H1 (cell line): ENCODE measurements around the gene ZNF611. TPM values are rescaled to one million over a fixed set of nuclear protein-coding genes. Genes with fewer than 3 reads are reported as not detected.

Source experiments
- CTCF ChIA-PET: fragments of 300-600 bp; sonication (Branson Sonifier 250); formaldehyde crosslinking; loops from one replicate; lab custom pipeline; 2021; ENCODE audit not compliant: partially characterized antibody; lab: Charles Lee
- POLR2A ChIA-PET: fragments of 300-600 bp; sonication (Branson Sonifier 250); formaldehyde crosslinking; loops from one replicate; lab custom pipeline; 2021; ENCODE audit warnings: inconsistent platforms; ENCODE audit not compliant: partially characterized antibody; lab: Charles Lee
- DNase-seq, 2 experiments: peaks; one replicate each; pipeline versions ENCODE4 v3.0.0 to v3.0.0-alpha.2; 2010 to 2022; ENCODE audit warnings: low spot score in 2 of 2, low read depth in 1 of 2, mixed read lengths in 1 of 2
- FAIRE-seq: peaks from 2 replicates; lab custom pipeline; 2011; peaks lifted over from hg19 to GRCh38; lab: Jason Lieb, UNC
- H2AFZ ChIP-seq: 2 replicates; pipeline ENCODE4 v1.8.1; 2012; ENCODE audit warnings: low read length, inconsistent platforms
- H2AK5ac ChIP-seq: 2 replicates; pipeline ENCODE4 v1.6.1; 2013; ENCODE audit warnings: low read depth, low read length
- H2BK120ac ChIP-seq: replicated peaks from 2 replicates; pipeline ENCODE3; 2013; ENCODE audit warnings: low read depth, low read length, inconsistent platforms
- H2BK12ac ChIP-seq: 2 replicates; pipeline ENCODE4 v1.6.1; 2013; ENCODE audit warnings: low read depth, low read length
- H2BK15ac ChIP-seq: 2 replicates; pipeline ENCODE4 v1.6.1; 2013; ENCODE audit warnings: low read length
- H2BK20ac ChIP-seq: 2 replicates; pipeline ENCODE4 v1.6.1; 2013; ENCODE audit warnings: low read length
- H2BK5ac ChIP-seq: 2 replicates; pipeline ENCODE4 v1.6.1; 2013; ENCODE audit warnings: low read depth, low read length
- H3K14ac ChIP-seq: 2 replicates; pipeline ENCODE4 v1.6.1; 2013; ENCODE audit warnings: inconsistent platforms; ENCODE audit not compliant: insufficient read length
- H3K18ac ChIP-seq: 2 replicates; pipeline ENCODE4 v1.6.1; 2013; ENCODE audit warnings: low read length; ENCODE audit errors: extremely low read depth
- H3K23ac ChIP-seq: 2 replicates; pipeline ENCODE4 v1.6.1; 2013; ENCODE audit warnings: inconsistent platforms; ENCODE audit not compliant: insufficient read length
- H3K23me2 ChIP-seq: 2 replicates; pipeline ENCODE4 v1.6.1; 2013; ENCODE audit warnings: low read depth, low read length
- H3K27ac ChIP-seq: 2 replicates; pipeline ENCODE4 v1.6.1; 2011; ENCODE audit warnings: low read depth, low read length, inconsistent platforms
- H3K27me3 ChIP-seq, 4 experiments: replicated peaks in 1 of 4; 1 replicate in 1 of 4; 2 replicates in 3 of 4; pipeline versions ENCODE4 v1.6.1 to v1.8.1; 2011 to 2013; ENCODE audit warnings: low read length in 3 of 4, mild to moderate bottlenecking in 3 of 4, inconsistent platforms in 2 of 4, mixed read lengths in 2 of 4, moderate library complexity in 1 of 4; ENCODE audit not compliant: control insufficient read depth in 3 of 4, insufficient read depth in 3 of 4; ENCODE audit errors: extremely low read depth in 1 of 4
- H3K36me3 ChIP-seq, 4 experiments: 2 replicates each; pipeline versions ENCODE4 v1.6.1 to v1.8.1; 2011 to 2013; ENCODE audit warnings: mild to moderate bottlenecking in 4 of 4, low read length in 3 of 4, moderate library complexity in 2 of 4, control low read depth in 1 of 4, inconsistent platforms in 1 of 4; ENCODE audit not compliant: insufficient read depth in 4 of 4, control insufficient read depth in 2 of 4
- H3K4ac ChIP-seq: replicated peaks from 2 replicates; pipeline ENCODE3; 2013; ENCODE audit warnings: low read length, low read depth, mixed read lengths, inconsistent platforms; ENCODE audit not compliant: insufficient read length
- H3K4me1 ChIP-seq, 4 experiments: replicated peaks in 1 of 4; 1 replicate in 1 of 4; 2 replicates in 3 of 4; pipeline versions ENCODE4 v1.6.1 to v1.8.1; 2011 to 2013; ENCODE audit warnings: low read length in 3 of 4, inconsistent platforms in 2 of 4, mixed read lengths in 1 of 4; ENCODE audit not compliant: insufficient read depth in 4 of 4, control insufficient read depth in 3 of 4
- H3K4me2 ChIP-seq, 2 experiments: 2 replicates each; pipeline versions ENCODE4 v1.6.1 to v1.8.1; 2011 to 2013; ENCODE audit warnings: low read depth in 2 of 2, low read length in 2 of 2, control low read depth in 1 of 2, inconsistent platforms in 1 of 2, mild to moderate bottlenecking in 1 of 2; ENCODE audit not compliant: insufficient read depth in 1 of 2
- H3K4me3 ChIP-seq, 4 experiments: fragments of 200-600, 300-600 bp in 1 of 4; sonication (generic), shearing (Covaris generic), sonication (Bioruptor Twin) in 1 of 4; 2 replicates each; pipeline versions ENCODE4 v1.5.1 to v1.8.1; 2011 to 2016; ENCODE audit warnings: low read length in 4 of 4, low read depth in 3 of 4, control low read depth in 2 of 4, inconsistent platforms in 2 of 4, mild to moderate bottlenecking in 2 of 4, mixed read lengths in 1 of 4, moderate library complexity in 1 of 4; ENCODE audit not compliant: insufficient read depth in 2 of 4; ENCODE audit errors: extremely low read depth in 1 of 4
- H3K56ac ChIP-seq: replicated peaks from 2 replicates; pipeline ENCODE3; 2013; ENCODE audit warnings: low read depth, mild to moderate bottlenecking, mixed read lengths, low read length, inconsistent platforms; ENCODE audit not compliant: insufficient read length
- H3K79me1 ChIP-seq: 2 replicates; pipeline ENCODE4 v1.6.1; 2013; ENCODE audit warnings: low read depth, low read length, control low read depth
- H3K79me2 ChIP-seq, 2 experiments: 2 replicates each; pipeline versions ENCODE4 v1.6.1 to v1.8.1; 2012 to 2013; ENCODE audit warnings: low read length in 2 of 2, mild to moderate bottlenecking in 2 of 2, inconsistent platforms in 1 of 2; ENCODE audit not compliant: insufficient read depth in 2 of 2, control insufficient read depth in 1 of 2
- H3K9ac ChIP-seq, 4 experiments: replicated peaks in 1 of 4; 1 replicate in 1 of 4; 2 replicates in 3 of 4; pipeline versions ENCODE4 v1.6.1 to v1.8.1; 2011 to 2013; ENCODE audit warnings: low read depth in 3 of 4, low read length in 3 of 4, control low read depth in 2 of 4, mild to moderate bottlenecking in 2 of 4, moderate library complexity in 2 of 4, inconsistent platforms in 1 of 4; ENCODE audit errors: extremely low read depth in 1 of 4
- H3K9me3 ChIP-seq, 2 experiments: 2 replicates each; pipeline versions ENCODE4 v1.6.1 to v1.8.1; 2012 to 2013; ENCODE audit warnings: mild to moderate bottlenecking in 2 of 2, moderate library complexity in 2 of 2, control low read depth in 1 of 2, inconsistent platforms in 1 of 2, low read depth in 1 of 2, low read length in 1 of 2, mixed read lengths in 1 of 2; ENCODE audit not compliant: insufficient read depth in 2 of 2
- H4K20me1 ChIP-seq, 2 experiments: replicated peaks in 1 of 2; 2 replicates each; pipeline versions ENCODE3 to v1.8.1; 2011 to 2013; ENCODE audit warnings: inconsistent platforms in 2 of 2, low read length in 2 of 2, mild to moderate bottlenecking in 1 of 2; ENCODE audit not compliant: insufficient read depth in 2 of 2, control insufficient read depth in 1 of 2
- H4K5ac ChIP-seq: 2 replicates; pipeline ENCODE4 v1.6.1; 2013; ENCODE audit warnings: low read length, low read depth, mixed read lengths, inconsistent platforms; ENCODE audit not compliant: insufficient read length
- H4K8ac ChIP-seq: 2 replicates; pipeline ENCODE4 v1.8.0; 2013; ENCODE audit warnings: mild to moderate bottlenecking, moderate library complexity, low read length, inconsistent platforms; ENCODE audit not compliant: insufficient read depth; ENCODE audit errors: extremely low read depth
- H4K91ac ChIP-seq: replicated peaks from 2 replicates; pipeline ENCODE3; 2013; ENCODE audit warnings: low read length, mixed read lengths, inconsistent platforms; ENCODE audit not compliant: insufficient read length
- GTF2F1 ChIP-seq: IDR thresholded peaks from 2 replicates; pipeline ENCODE4 v1.6.1; 2012; ENCODE audit warnings: low read depth, low read length, improper control_type of control experiment, borderline replicate concordance
- MAFK ChIP-seq: IDR thresholded peaks from 2 replicates; pipeline ENCODE4 v1.6.1; 2012; ENCODE audit warnings: low read depth, mild to moderate bottlenecking, improper control_type of control experiment, low read length
- RFX5 ChIP-seq: IDR thresholded peaks from 2 replicates; pipeline ENCODE4 v1.6.1; 2011; ENCODE audit warnings: low read depth, low read length, improper control_type of control experiment, borderline replicate concordance
- SAP30 ChIP-seq: fragments of 300-600 bp; sonication (generic); IDR thresholded peaks from 2 replicates; pipeline ENCODE4 v1.7.1; 2012; ENCODE audit warnings: low read length, moderate library complexity, mild to moderate bottlenecking, inconsistent platforms; ENCODE audit not compliant: insufficient read depth, insufficient replicate concordance
- TAF7 ChIP-seq: optimal IDR thresholded peaks from 2 replicates; pipeline ENCODE3; 2011; ENCODE audit warnings: low read depth, mild to moderate bottlenecking, inconsistent platforms, low read length, moderate library complexity, borderline replicate concordance
- ZNF274 ChIP-seq: IDR thresholded peaks from 2 replicates; pipeline ENCODE4 v1.7.0; 2012; ENCODE audit warnings: low read length, borderline replicate concordance; ENCODE audit errors: extremely low read depth
- WGBS, 2 experiments: shearing (Covaris generic) in 1 of 2; methylation state at CpG; one replicate each; pipeline versions ENCODE4 v1.1.6 to v1.1.7; 2013 to 2015; ENCODE audit warnings: low lambda C conversion rate in 2 of 2, mixed read lengths in 2 of 2, inconsistent platforms in 1 of 2, low coverage in 1 of 2, missing lambda C conversion rate in 1 of 2; ENCODE audit not compliant: insufficient replicate concordance in 2 of 2, insufficient coverage in 1 of 2, insufficient read length in 1 of 2; ENCODE audit errors: extremely low coverage in 1 of 2, missing lambda C conversion rate in 1 of 2; 5-methylcytosine and 5-hydroxymethylcytosine counted together
- polyA plus RNA-seq, 7 experiments: library from polyadenylated mRNA; depleted of rRNA in 3 of 7; stranded (reverse) in 5 of 7; unstranded in 2 of 7; fragments of >200 nt in 5 of 7; fragments of 200-250 nt in 2 of 7; gene quantifications; 1 replicate in 5 of 7; 2 replicates in 1 of 7; 4 replicates in 1 of 7; pipeline versions ENCODE4 v1.2.1 to v1.2.3, GENCODE V29; 2011 to 2013; ENCODE audit warnings: missing spikeins in 2 of 7, mixed read lengths in 2 of 7
- total RNA-seq: library from RNA; stranded (reverse); fragmentation: NEBNext Ultra II Directional; extraction: Animal tissue kit (Norgen Biotek cat#: 25700); gene quantifications from 2 replicates; pipeline ENCODE4 v1.2.1, GENCODE V29; 2021

The ZNF611 gene
- total and polyA plus RNA-seq, 2 of the 8 experiments (the other 6 are each of a cell fraction or from before 2014, with no cell fraction given), result 1.9 to 19.0 TPM

GRCh38 chr19:52688335-52688734 lies 46.5 kb downstream of the ZNF611 start:
- H3K4me3 ChIP-seq, result no peak overlapping the region
- no peak for DNase-seq
- ChIA-PET CTCF (interaction anchor here (0.9 kb wide), 1 partner anchor 9 kb away, joined by 3 read pairs; no protein-coding TSS in a partner anchor), POLR2A (interaction anchor here (0.6 kb wide), 1 partner anchor 172 kb away, joined by 4 read pairs; no protein-coding TSS in a partner anchor)
- H3K23ac ChIP-seq, result no peak overlapping the region
- H4K5ac ChIP-seq, result no peak overlapping the region
- no peak overlapping the region for H2BK120ac ChIP-seq
- H2BK12ac ChIP-seq, result no peak overlapping the region
- no peak overlapping the region for H4K8ac ChIP-seq
- H3K23me2 ChIP-seq, result peaks cover 11% of the 10 kb centered on the region
- 86% methylated on average over 2 of the region's 2 CpGs; no CpG with 5 or more reads in 1 of the 2 experiments for WGBS, 2 experiments
- no peak overlapping the region for H2AFZ ChIP-seq
- H3K9me3 ChIP-seq, result no peaks in the 10 kb centered on the region
- no peaks in the 10 kb centered on the region for H3K36me3 ChIP-seq
- H3K56ac ChIP-seq, result no peak overlapping the region
- H3K27ac ChIP-seq, result no peak overlapping the region
- H3K4me1 ChIP-seq, result no peaks in the 10 kb centered on the region; a peak in 2 of 7 replicates
- H3K14ac ChIP-seq, result no peak overlapping the region
- no peak overlapping the region for H3K4ac ChIP-seq
- H4K20me1 ChIP-seq, result no peaks in the 10 kb centered on the region
- H2BK5ac ChIP-seq, result no peak overlapping the region
- H3K18ac ChIP-seq, result no peak overlapping the region
- H3K27me3 ChIP-seq, result peaks cover 0 to 6% (median 1%) of the 10 kb centered on the region in 4 experiments; a peak in 3 of 7 replicates
- no peak overlapping the region for H4K91ac ChIP-seq
- TF ChIP-seq SAP30 (no peak), RFX5 (no peak), GTF2F1 (no peak), MAFK (no peak), TAF7 (no peak), ZNF274 (no peak)
- no peak for FAIRE-seq
- no peak overlapping the region for H2BK20ac ChIP-seq
- no peak overlapping the region for H3K9ac ChIP-seq
- no peak overlapping the region for H2AK5ac ChIP-seq
- no peaks in the 10 kb centered on the region for H3K79me1 ChIP-seq
- H3K79me2 ChIP-seq, result no peaks in the 10 kb centered on the region; a peak in 1 of 4 replicates
- H3K4me2 ChIP-seq, result no peak overlapping the region
- H2BK15ac ChIP-seq, result no peak overlapping the region
